ENCODE results near the gene SERAC1.
"Not testable (repeated sequence)": the region's sequence is repeated elsewhere in the genome, so short reads cannot be mapped to it uniquely, and the experiment has no call there.

The SERAC1 gene

GRCh38 chr6:158174514-158174913 lies 6.5 kb upstream of the SERAC1 start:
- peak; percentile 89 for DNase-seq (ENCODE audit: low read depth)

- no peak for DNase-seq (ENCODE audit: low read depth)
These were observed 6.0 kb upstream of the SERAC1 start for GRCh38 chr6:158174024-158174423.

GRCh38 chr6:158172001-158172400 lies 3.9 kb upstream of the SERAC1 start:
- no peak for DNase-seq (ENCODE audit: low read depth)

GRCh38 chr6:158170656-158171081 lies 2.6 kb upstream of the SERAC1 start:
- peak; percentile 95 for DNase-seq (ENCODE audit: low read depth)

- not testable (repeated sequence) for DNase-seq (ENCODE audit: low read depth)
These were observed 1.6 kb upstream of the SERAC1 start for GRCh38 chr6:158169634-158170033.

GRCh38 chr6:158165919-158166416 lies 2.1 kb downstream of the SERAC1 start:
- DNase-seq (ENCODE audit: low read depth), result no peak

- DNase-seq (ENCODE audit: low read depth), result no peak
These were observed 3.4 kb downstream of the SERAC1 start for GRCh38 chr6:158164579-158165170.

- DNase-seq (ENCODE audit: low read depth), result no peak
These were observed 6.4 kb downstream of the SERAC1 start for GRCh38 chr6:158161566-158162254.

- DNase-seq (ENCODE audit: low read depth), result no peak
These were observed 7.0 kb downstream of the SERAC1 start for GRCh38 chr6:158160932-158161539.

- no peak for DNase-seq (ENCODE audit: low read depth)
These were observed 9.3 kb downstream of the SERAC1 start for GRCh38 chr6:158158748-158159147.

GRCh38 chr6:158158123-158158522 lies 9.9 kb downstream of the SERAC1 start:
- DNase-seq (ENCODE audit: low read depth), result no peak

- DNase-seq (ENCODE audit: low read depth), result no peak
These were observed 10.8 kb downstream of the SERAC1 start for GRCh38 chr6:158157064-158157764.

GRCh38 chr6:158154816-158155215 lies 13.2 kb downstream of the SERAC1 start:
- no peak for DNase-seq (ENCODE audit: low read depth)

GRCh38 chr6:158153576-158153975 lies 14.5 kb downstream of the SERAC1 start:
- no peak for DNase-seq (ENCODE audit: low read depth)

- DNase-seq (ENCODE audit: low read depth), result no peak
These were observed 15.4 kb downstream of the SERAC1 start for GRCh38 chr6:158152659-158153058.

- not testable (repeated sequence) for DNase-seq (ENCODE audit: low read depth)
These were observed 16.0 kb downstream of the SERAC1 start for GRCh38 chr6:158152025-158152424.

- DNase-seq (ENCODE audit: low read depth), result no peak
These were observed 17.4 kb downstream of the SERAC1 start for GRCh38 chr6:158150701-158151100.

- no peak for DNase-seq (ENCODE audit: low read depth)
These were observed 18.4 kb downstream of the SERAC1 start for GRCh38 chr6:158149641-158150040.

- no peak for DNase-seq (ENCODE audit: low read depth)
These were observed 24.4 kb downstream of the SERAC1 start for GRCh38 chr6:158143700-158144099.

- DNase-seq (ENCODE audit: low read depth), result peak; percentile 70
These were observed 25.3 kb downstream of the SERAC1 start for GRCh38 chr6:158142789-158143188.

- DNase-seq (ENCODE audit: low read depth), result no peak
These were observed 36.1 kb downstream of the SERAC1 start for GRCh38 chr6:158131926-158132325.

- DNase-seq (ENCODE audit: low read depth), result no peak
These were observed 42.8 kb downstream of the SERAC1 start for GRCh38 chr6:158125271-158125670.

GRCh38 chr6:158124288-158124687 lies 43.8 kb downstream of the SERAC1 start:
- no peak for DNase-seq (ENCODE audit: low read depth)
